GM19468 (cell line): ENCODE data around the gene NFIC.
"Not testable (repeated sequence)": the region's sequence is repeated elsewhere in the genome, so short reads cannot be mapped to it uniquely, and the experiment has no call there.

ENCODE experiments used
- ATAC-seq: cut with Tn5 transposase; IDR thresholded peaks from one replicate; pipeline ENCODE4 v1.9.1; 2021; ENCODE audit warnings: mild to moderate bottlenecking, moderate library complexity, moderate number of reproducible peaks; ENCODE audit not compliant: unreplicated experiment; ENCODE audit errors: extremely low read depth

Gene NFIC

DNA sequence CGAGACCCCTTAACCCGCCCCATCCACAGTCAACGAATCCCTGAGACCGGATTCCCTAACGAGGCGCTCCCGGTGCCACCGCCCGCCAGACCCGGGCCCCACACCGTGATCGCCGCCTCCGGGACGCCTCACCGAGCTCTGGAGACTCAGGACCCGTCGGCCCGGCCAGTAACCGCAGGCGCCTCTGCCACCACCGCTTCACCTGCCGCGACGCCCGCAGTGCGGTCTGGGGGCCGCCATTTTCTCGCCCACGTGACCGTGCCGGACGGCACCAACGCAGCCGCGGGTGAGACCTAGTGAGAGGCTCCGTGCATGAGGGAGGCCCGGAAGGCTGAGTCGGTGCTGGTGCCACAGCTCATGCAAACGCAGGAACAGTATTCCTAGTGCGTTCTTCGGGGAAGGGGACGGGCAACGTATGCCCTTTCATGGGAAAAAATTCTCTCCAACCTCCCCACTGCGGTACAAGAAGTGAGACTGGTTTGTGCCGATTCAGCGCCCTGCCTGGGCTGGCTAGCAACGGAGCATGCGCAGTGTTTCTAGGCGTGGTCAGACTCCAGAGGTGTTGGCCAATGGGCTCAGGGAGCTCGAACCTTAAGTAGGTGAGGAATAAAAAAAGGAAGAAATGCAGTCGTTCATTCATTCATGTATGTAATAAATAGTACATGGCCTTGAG, 134.2 kb downstream of the NFIC start, which contains the start of gene DOHH:
Gene DOHH (minus strand): TSS at position 246 of the 673 bp plus-strand sequence. CDS start 3,860 bp downstream, outside the sequence.
- peak; percentile 43 for ATAC-seq

DNA sequence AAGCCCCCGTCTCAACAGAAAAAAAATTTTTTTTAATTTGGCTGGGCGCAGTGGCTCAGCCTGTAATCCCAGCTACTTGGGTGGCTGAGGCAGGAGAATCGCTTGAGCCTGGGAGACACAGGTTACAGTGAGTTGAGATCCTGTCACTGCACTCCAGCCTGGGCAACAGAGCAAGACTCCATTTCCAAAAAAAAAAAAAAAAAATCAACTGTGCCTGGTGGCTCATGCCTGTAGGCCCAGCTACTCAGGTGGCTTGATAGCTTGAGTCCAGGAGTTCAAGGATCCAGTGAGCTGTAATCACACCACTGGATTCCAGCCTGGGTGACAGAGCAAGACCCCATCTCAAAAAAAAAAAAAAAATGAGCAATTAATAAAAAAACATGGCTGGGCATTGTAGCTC, 135.4 kb downstream of the NFIC start:
- no peak for ATAC-seq

GRCh38 chr19:3503036-3503572, 136.7 kb downstream of the NFIC start:
- no peak for ATAC-seq

DNA sequence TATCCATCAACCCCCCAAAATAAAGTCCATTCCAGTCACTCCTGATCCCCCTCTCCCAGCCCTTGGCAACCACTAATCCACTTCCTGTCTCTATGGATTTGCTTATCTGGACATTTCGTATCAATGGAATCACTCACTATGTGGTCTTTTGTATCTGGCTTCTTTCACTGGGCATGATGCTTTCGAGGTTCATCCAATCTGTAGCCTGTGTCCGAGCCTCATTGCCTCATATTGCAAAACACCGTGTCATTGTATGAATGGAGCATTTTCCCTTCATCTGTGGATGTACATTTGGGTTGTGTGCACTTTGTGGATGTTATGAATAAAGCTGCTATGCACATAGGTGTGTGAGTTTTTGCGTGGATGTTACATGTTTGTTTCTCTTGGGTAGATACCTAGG, 138.4 kb downstream of the NFIC start:
- ATAC-seq = no peak

- peak; percentile 74 for ATAC-seq
Measured at GRCh38 chr19:3505598-3506383, 139.4 kb downstream of the NFIC start, which contains the start of gene FZR1. Gene FZR1 (plus strand): TSS chr19:3506311. CDS start chr19:3522990, 16,679 bp downstream.

GRCh38 chr19:3506384-3507340, 140.3 kb downstream of the NFIC start:
- no peak for ATAC-seq

DNA sequence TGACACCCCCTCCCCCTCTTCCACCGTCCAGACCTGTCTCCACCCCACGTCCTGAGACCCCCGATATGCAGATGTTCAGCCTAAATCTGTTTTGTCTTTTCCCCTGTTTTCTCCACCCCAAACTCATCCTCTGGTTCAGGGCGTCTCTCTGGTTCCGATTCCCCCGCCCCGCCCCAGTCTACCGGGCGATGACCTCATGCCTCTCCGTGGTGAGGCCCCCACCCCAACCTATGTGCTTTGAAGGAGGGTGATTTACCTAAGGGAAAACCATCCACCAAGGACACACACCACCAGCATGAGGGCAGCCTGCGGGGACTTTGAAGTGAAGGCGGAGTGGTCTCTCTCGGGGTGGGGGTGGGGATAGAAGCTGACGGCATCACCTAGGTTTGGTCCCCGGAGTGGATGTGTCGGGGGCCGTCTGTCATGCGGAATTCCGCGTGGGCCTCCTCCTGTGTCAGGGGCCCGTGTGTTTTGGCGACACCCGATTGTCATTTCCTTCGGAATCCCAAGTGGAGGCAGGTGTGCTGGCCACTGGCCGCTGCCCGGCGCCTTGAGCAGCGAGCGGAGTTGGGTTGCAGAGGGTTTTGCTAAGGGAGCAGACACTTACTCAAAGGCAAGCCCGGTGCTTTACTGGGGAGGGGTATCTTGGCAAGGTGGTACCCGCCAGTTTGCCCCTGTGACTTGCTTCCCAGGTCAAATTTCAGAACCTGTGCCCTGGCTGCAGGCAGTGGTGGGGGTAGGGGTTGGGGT, 141.2 kb downstream of the NFIC start:
- ATAC-seq = no peak

DNA sequence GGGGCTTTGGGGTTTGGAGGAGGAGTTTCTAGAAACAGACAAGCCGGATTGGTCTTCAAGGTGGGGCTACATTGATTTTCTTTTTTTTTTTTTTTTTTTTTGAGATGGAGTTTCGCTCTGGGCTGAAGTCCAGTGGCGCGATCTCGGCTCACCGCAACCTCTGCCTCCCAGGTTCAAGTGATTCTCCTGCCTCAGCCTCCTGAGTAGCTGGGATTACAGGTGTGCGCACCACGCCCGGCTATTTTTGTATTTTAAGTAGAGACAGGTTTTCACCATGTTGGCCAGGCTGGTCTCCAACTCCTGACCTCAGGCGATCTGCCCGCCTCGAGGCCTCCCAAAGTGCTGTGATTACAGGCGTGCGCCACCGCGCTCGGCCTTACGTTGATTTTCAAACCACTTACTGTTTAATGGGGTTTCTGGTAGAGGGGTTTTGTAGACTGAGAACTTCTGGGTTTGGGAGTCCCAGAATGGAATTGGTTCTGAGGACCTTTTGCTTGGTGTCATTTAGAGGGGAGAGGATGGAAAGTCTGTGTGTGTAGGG, 141.8 kb downstream of the NFIC start:
- not testable (repeated sequence) for ATAC-seq

- no peak for ATAC-seq
Measured at GRCh38 chr19:3508771-3509535, 142.6 kb downstream of the NFIC start.

DNA sequence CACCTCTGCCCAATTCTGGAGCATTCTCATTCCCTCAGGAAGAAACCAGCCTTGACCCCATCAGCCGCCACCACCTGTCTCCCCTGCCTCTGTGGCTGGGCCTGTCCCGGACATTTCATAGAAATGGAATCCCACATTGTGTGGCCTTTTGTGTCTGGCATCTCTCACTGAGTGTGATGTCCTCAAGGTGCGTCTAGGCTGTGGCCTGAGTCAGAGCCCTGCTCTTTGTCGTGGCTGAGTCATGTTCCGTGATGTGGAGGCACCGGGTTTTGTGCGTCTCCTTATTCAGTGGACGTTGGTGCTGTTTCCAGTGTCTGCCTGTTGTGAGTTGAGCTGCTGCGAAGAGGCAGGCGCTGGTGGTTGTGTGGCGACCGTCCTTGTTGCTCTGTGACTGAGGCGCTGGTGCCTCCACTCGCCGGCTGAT, 143.2 kb downstream of the NFIC start:
- ATAC-seq = no peak

DNA sequence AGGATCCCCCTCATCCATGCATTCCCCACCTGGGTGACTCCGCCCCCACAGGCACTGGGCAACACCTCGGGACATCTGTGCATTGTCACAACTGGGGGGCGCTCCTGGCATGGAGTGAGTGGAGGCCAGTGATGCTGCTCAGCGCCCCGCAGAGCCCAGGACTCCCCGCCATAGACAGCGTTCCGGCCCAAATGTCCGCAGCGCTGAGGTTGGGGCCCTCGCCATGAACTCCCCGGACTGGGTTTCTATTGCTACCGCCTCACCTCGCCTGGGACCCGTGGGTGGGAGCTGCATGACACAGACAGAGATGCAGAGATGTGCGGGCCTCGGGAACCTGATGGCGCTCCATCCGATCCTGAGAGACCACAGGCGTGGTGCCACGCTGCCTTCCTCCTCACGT, 144.3 kb downstream of the NFIC start:
- ATAC-seq = no peak

- ATAC-seq = no peak
Measured at GRCh38 chr19:3511506-3512251, 145.3 kb downstream of the NFIC start.

DNA sequence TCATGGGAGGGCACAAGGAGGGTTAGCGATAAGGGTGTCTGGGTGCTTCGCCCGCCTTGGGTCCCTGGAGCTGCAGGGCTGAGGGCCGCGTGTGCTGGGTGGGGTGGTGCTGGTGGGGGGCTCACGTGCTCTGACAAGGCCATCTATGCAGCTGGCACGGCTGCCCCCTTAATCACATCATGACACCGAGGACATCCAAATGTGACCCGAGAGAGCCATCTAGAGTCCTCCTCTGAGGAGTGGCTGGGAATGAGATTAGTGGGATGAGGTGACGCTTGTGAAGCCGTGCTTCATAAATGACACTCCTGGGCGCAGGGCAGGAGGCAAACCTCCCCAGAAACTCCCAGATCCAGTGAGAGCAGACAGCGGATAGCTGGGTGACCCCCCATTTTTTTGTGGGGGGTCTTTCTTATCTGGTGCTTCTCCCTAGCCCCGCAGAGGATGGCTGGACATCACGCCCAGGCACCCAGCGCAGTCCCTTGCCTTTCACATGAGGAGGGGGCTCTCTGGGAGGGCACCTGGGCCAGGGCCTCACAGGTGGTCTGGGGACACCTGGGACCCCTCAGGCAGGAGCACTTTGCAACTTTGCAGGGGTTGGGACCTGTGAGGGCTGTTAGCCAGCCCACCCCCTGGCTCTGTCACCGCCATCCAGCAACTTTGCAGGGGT, 146.3 kb downstream of the NFIC start:
- ATAC-seq = no peak

DNA sequence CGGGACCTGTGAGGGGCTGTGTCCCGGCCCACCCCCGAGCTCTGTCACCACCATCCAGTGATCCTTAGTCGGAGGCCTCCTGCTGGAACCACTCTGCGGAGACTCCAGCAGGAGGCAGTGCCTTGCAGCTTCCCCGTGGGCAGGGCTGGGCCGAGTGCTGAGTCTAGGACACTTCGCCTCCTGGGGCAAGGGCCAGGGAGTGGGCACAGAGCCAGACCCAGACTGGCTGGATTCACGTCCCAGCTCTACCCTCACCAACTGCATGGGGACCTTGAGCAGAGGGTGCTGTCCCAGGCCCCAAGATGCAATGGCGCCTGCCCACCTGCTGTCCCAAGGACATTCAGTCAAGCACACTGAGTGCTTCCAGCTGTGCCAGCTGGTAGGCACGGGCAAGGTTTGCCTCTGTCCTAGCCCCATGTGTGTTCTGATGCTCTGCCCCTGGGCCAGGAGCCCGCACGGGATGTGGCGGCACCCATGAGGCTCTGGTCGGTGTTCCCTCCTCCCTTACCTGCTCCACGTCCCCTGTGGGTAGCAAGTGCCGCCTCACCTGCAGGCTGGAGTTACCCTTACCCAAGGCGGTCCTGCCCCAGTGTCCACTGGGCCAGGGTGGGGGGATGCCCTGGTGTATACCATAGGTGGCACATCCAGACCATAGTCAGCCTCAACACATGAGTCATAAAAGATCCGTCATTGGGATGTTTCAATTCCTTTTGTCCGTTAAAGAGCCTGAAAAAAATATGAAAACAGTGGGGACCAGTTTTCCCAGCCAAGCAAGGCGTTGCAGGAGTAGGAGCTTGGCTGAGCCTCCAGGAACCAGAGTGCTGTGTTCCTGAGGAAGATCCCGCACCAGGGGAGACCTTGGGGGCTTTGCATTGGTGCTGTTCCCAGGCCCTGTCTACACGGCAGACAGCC, 147.1 kb downstream of the NFIC start:
- no peak for ATAC-seq

DNA sequence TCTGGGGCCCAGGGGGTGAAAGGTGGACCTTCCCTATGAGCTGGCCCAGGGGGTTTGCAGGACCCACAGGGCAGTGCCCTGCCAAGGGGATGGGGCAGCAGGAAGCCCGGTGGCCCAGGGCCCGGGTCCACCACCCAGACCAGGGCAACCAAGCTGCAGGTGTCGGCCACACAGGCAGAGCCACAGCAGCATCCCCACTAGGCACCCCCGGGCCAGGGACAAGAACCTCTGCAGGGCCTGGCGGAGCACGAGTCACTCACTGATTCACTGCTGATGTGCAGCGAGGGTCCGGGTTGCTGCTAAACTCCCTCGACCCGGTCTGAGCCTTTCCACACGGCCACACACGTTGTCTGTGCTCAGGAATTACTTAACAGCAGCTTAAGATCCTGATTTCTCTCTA, 148.5 kb downstream of the NFIC start:
- no peak for ATAC-seq

DNA sequence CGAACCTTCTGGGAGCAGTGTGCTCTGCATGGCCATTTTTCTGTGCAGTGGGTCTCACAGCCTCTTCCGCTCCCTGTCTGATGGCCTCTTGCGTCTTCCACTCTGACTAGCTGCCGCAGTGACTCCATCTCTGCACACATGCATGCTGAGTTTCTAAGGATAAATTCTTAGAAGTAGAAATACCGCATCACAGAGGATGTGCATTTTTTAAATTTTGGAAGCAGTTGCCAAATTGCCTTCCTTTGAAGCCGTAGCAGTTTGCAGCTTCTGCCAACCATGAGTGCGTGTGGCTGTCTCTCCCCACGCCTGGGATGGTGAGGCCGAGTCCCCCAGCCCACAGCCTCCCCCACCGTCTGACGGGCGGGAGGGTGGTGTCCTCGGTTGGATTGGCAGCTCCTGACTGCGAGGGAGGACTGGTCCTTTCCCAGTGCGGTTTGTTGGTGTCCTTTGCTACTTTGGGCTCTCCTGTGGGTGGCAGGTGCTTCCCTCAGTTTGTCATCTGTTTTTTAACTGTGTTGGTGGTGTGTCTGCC, 149.6 kb downstream of the NFIC start:
- ATAC-seq = no peak
